GM11168 (cell line): Measurements from ENCODE around the gene TPM1.
"Not testable (repeated sequence)": the region's sequence is repeated elsewhere in the genome, so short reads cannot be mapped to it uniquely, and the experiment has no call there.

ENCODE experiments used
- in situ Hi-C: fragments of 300-500 bp; cut with MboI; formaldehyde crosslinking; loops from one replicate; pipeline ENCODE4 v1.12.0; 2022; ENCODE audit warnings: low sequenced_read_pairs; ENCODE audit not compliant: unreplicated experiment

TPM1 gene

GRCh38 chr15:63088533-63089245 lies 46.1 kb downstream of the TPM1 start:
- in situ Hi-C loops, result no loop called here

- in situ Hi-C loops, result loop anchor here (5.0 kb wide), 1 partner anchor 32 kb away; no protein-coding TSS in a partner anchor
These were observed 46.9 kb downstream of the TPM1 start for GRCh38 chr15:63089260-63090043.

DNA sequence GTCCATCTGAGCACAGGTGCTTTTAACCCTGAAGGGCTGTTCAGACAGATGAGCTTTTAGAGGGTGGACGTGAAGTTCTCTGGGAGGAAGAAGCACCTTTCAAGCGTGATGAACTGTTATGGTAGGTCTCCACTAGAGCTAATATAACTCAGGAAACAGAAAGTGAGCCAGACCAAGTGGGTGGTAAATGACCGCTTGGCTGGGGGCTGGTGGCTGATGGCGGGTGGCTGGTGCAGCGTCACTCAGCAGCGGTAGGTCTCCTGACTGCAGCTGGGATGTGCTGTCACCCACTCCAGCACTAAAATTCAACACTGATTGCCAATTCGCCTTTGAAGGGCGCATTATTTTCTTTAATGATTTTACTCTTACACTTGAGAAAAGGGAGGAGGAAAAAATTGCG lies 47.9 kb downstream of the TPM1 start:
- in situ Hi-C loops, result loop anchor here (5.0 kb wide), 1 partner anchor 33 kb away; no protein-coding TSS in a partner anchor

DNA sequence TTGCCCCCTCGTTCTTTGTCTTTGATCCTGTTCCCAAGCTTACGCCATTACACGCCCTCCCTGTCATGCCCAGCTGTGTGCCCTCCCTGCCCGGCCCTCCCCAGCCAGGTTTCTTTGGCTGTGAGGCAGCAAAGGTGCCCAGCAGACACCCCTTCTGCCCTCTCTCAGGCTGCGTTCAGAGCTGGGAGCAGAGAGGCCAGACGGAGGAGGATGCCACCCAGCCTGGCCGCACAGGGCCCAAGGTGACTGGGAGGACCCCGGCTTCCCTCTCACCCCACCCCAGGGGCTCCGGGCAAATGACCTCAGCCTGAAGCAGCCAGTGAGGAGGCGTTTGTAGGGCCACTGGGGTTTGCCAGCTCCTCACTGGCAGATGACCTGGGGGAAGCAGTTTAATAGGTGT lies 48.3 kb downstream of the TPM1 start:
- in situ Hi-C loops, result loop anchor here (5.0 kb wide), 1 partner anchor 34 kb away; no protein-coding TSS in a partner anchor

- in situ Hi-C loops, result loop anchor here (5.0 kb wide), 1 partner anchor 35 kb away; no protein-coding TSS in a partner anchor
These were observed 49.3 kb downstream of the TPM1 start for GRCh38 chr15:63091679-63092446.

GRCh38 chr15:63093486-63094205 lies 51.1 kb downstream of the TPM1 start:
- in situ Hi-C loops, result loop anchor here (5.0 kb wide), 1 partner anchor 36 kb away; no protein-coding TSS in a partner anchor

DNA sequence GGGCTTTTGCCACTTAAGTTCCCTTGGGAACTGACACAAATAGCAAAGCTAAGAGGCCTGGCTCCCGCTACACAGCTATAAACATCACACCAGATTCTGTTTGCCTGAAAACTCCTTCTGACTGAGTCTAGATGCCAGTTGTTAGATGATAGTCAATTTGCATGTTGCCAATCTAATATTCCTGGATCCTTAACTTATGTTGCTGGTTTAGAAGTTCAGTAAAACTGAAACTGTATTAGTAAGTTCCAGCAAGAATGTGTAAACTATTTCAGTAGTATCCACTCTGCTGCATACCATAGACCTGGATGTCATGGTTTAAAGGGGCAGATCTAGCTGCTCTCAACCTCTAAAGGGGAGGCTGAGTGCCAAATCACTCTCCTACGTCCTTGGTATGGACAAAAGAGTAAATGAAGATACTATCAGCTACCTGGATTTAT lies 52.0 kb downstream of the TPM1 start:
- in situ Hi-C loops, result loop anchor here (5.0 kb wide), 1 partner anchor 37 kb away; no protein-coding TSS in a partner anchor

GRCh38 chr15:63096178-63096577 lies 53.6 kb downstream of the TPM1 start:
- in situ Hi-C loops, result no loop called here

GRCh38 chr15:63098901-63099300 lies 56.4 kb downstream of the TPM1 start:
- in situ Hi-C loops, result not testable (repeated sequence)

- in situ Hi-C loops, result not testable (repeated sequence)
These were observed 57.0 kb downstream of the TPM1 start for GRCh38 chr15:63099581-63099980.

DNA sequence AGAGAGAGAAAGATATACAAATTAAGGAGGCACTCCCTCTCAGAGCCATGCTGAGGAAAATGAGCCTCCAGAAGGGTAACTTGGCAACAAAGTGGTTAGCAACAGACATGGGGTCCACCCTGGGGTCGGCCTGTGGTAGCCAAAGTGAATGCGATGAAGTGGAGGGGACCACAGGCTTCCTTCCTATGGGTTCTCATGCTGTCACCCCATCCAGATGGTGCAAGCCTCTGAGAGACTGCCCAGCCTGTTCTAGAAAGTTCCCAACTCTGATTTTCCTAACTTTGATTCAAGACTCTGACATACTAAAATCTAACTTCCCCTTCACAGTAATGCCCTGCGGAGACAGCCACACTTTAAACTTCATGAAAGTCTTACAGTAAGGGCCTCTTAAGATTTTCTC lies 60.9 kb downstream of the TPM1 start:
- in situ Hi-C loops, result no loop called here

- in situ Hi-C loops, result no loop called here
These were observed 62.2 kb downstream of the TPM1 start for GRCh38 chr15:63104727-63105126.

DNA sequence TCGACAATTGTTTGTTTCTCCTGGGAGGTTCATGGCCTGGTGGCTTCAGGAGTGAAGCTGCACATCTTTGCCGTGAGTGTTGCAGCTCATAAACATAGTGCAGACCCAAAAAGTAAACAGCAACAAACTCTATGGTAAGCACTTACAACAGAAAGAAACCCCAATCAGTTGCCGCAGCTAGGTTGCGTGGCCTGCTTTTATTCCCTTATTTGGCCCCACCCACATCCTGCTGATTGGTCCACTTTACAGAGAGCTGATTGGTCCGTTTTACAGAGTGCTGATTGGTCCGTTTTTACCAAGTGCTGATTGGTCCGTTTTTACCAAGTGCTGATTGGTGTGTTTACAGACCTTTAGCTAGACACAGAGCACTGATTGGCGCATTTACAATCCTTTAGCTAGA lies 62.8 kb downstream of the TPM1 start:
- in situ Hi-C loops, result not testable (repeated sequence)

- in situ Hi-C loops, result no loop called here
These were observed 65.5 kb downstream of the TPM1 start for GRCh38 chr15:63107895-63108546.

DNA sequence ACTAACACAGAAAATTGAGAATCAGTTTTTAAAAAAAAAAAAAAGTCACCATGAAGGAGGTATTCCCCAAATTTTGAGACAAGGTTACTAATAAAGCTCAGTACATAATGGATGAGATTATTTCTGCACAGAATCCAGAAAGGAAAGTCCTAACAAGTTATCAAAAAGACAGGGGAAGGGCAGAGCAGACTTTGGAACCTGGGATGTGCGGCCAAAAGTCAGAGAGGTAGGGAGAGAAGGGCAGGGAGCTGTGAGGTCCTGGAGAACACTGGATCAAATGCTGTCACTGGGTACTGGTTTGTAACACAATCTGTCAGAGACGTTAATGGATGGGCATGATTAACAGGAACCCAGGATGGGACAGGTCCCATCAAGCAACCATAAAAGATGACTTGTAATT lies 67.0 kb downstream of the TPM1 start:
- in situ Hi-C loops, result no loop called here

DNA sequence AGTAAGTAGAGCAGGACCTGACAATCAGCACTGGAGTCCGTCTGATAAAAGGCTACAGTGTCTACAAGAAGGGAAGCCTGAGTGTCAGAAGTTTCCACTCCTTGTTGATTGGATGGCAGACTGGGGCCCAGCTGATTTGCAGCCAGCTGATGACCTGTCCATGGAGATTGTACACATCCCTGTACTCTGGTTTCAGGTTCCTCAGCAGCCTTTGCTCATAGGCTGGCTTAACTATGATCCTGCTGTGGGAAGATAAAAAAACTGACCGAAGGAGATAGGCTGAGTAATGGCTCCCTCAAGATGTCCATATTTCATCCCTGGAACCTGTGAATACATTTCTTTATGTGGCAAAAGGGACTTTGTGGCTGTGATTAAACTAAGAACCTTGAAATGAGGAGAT lies 67.4 kb downstream of the TPM1 start:
- in situ Hi-C loops, result no loop called here

GRCh38 chr15:63110428-63111026 lies 68.0 kb downstream of the TPM1 start:
- in situ Hi-C loops, result no loop called here

GRCh38 chr15:63111481-63111880 lies 68.9 kb downstream of the TPM1 start:
- in situ Hi-C loops, result no loop called here

DNA sequence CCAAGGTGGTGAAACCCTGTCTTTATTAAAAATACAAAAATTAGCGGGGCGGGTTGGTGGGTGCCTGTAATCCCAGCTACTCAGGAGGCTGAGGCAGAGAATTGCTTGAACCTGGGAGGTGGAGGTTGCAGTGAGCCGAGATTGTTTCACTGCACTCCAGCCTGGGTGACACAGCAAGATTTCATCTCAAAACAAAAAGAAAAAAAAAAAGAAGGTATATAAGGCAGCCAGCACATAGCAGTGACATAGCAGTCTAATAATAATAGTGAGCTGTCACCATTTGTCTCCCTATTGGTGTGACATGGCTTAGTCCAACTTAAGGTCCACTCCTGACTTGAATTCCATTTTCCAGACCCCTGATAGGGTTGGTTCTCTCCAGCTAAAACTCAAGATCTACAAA lies 70.3 kb downstream of the TPM1 start:
- in situ Hi-C loops, result no loop called here
